Activated CD4-positive, alpha-beta T cell treated with anti-CD3 and anti-CD28 coated beads, Interleukin-2, amount 10 ng/mL, durations not matched to agents 7 days and 5 days (primary cell): ENCODE measurements around the gene ANXA2. TPM values are rescaled to one million over a fixed set of nuclear protein-coding genes. Genes with fewer than 3 reads are reported as not detected.
A peak's percentile ranks its signal among the peaks of the same experiment; 100 is the strongest.

ENCODE experiments used
- CTCF ChIA-PET: fragments of 350-600 bp; sonication (Branson Sonifier 250); formaldehyde crosslinking; loops from one replicate; lab custom pipeline; 2021; ENCODE audit warnings: antibody characterized with exemption; lab: Charles Lee
- POLR2A ChIA-PET: fragments of 350-600 bp; sonication (Branson Sonifier 250); formaldehyde crosslinking; loops from one replicate; lab custom pipeline; 2021; ENCODE audit warnings: antibody characterized with exemption; lab: Charles Lee
- DNase-seq: peaks from one replicate; pipeline ENCODE4 v3.0.0-alpha.2; 2020
- H3K27ac Mint-ChIP-seq: one replicate; pipeline ENCODE4 v1.8.0; 2021; ENCODE audit warnings: mild to moderate bottlenecking, moderate library complexity, mixed read lengths
- H3K27me3 Mint-ChIP-seq: one replicate; pipeline ENCODE4 v1.8.0; 2021; ENCODE audit warnings: mixed read lengths
- H3K36me3 Mint-ChIP-seq: one replicate; pipeline ENCODE4 v1.8.0; 2021; ENCODE audit warnings: low read depth, mixed read lengths
- H3K4me1 Mint-ChIP-seq: one replicate; pipeline ENCODE4 v1.8.0; 2021; ENCODE audit warnings: mixed read lengths
- H3K4me3 Mint-ChIP-seq: one replicate; pipeline ENCODE4 v1.8.0; 2021; ENCODE audit warnings: mild to moderate bottlenecking, moderate library complexity, mixed read lengths
- H3K9me3 Mint-ChIP-seq: one replicate; pipeline ENCODE4 v1.8.0; 2021; ENCODE audit warnings: mixed read lengths
- total RNA-seq, 2 experiments: library from RNA; stranded (reverse); gene quantifications; one replicate each; pipeline ENCODE4 v1.2.3, GENCODE V29; 2021

Gene ANXA2
- total RNA-seq, 2 experiments from 2014 or later: 438 to 488 TPM

DNA sequence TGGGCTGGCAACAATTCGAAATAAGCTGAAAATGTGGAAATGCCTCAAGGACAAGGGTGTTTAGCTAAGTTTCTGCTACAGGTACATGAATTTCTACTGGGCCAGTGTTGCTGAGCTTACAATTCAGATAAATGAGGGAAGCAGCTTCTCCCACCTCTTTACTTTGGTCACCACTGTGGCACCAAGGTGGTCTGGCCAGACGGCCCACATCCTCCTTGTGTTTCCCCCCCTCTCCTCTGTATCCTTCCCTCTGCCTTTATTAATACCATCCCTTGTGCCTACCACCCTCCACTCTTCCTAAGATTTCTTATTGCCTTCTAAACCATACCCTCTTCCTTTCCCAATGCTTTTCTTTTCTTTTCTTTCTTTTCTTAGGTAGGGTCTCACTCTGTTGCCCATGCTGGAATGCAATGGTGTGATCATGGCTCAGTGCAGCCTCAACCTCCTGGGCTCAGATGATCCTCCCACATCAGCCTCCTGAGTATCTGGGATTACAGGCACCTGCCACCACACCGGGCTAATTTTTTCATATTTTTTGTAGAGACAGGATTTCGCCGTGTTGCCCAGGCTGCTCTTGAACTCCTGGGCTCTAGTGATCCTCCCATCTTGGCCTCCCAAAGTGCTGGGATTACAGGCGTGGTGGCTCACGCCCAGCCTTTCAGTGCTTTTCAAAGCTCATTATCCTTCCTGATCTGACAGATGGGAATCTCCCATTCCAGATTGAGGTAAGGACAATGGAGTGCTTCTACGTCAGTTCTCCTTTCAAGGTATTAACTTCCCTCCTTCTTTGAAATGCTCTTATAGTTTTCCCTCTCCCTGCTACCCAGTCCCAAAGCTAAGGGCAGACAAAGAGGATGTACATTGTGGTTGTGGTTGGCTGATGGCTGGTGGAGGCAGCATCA is 14.8 kb downstream of the ANXA2 start:
- H3K27me3 Mint-ChIP-seq: no peaks in the 10 kb centered on the region
- POLR2A ChIA-PET: no interaction called here
- no peak for DNase-seq
- CTCF ChIA-PET: interaction anchor here (1.9 kb wide), 1 partner anchor 9 kb away, joined by 7 read pairs; no protein-coding TSS in a partner anchor
- peaks cover 61% of the 10 kb centered on the region for H3K36me3 Mint-ChIP-seq
- H3K4me1 Mint-ChIP-seq: peaks cover 24% of the 10 kb centered on the region
- H3K27ac Mint-ChIP-seq: no peak overlapping the region
- H3K9me3 Mint-ChIP-seq: no peaks in the 10 kb centered on the region
- no peak overlapping the region for H3K4me3 Mint-ChIP-seq

DNA sequence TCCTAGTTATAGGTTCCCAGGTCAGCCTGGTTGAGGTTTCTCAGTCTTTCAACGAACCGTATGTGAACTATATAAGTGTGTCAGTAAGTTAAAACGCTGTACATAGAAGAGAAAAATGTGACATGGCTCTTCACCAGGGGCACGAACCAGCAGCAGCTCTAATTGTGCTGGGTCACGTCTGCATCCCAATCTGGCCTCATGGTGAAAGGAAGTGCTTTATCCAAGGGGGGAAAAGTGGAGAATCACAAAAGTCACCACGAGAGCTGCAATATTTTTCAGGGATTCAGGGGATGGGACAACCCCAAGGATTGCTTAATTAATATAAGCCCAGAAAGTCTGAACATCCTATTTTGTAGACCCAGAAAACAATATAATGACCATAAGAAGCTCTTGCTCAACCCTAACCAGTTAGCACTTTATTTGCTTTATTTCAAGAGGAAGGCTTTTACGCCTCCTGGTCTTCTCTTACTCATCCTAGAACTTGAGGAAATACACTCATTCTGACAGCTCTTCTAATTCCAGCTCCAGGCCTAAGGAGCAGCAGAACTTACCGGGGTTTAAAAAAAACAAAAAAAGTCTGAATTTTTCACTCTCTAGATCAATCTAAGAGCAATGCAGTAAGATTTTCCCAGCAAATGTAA is 16.5 kb downstream of the ANXA2 start:
- CTCF ChIA-PET: interaction anchor here (0.7 to 1.9 kb wide), 3 partner anchors 7 to 51 kb away, joined by 3 to 7 read pairs (median 4); no protein-coding TSS in a partner anchor
- POLR2A ChIA-PET: no interaction called here
- Mint-ChIP-seq H3K4me3 (no peak overlapping the region), H3K9me3 (no peaks in the 10 kb centered on the region), H3K27ac (no peak overlapping the region), H3K4me1 (peaks cover 12% of the 10 kb centered on the region), H3K36me3 (peaks cover 58% of the 10 kb centered on the region), H3K27me3 (no peaks in the 10 kb centered on the region)
- no peak for DNase-seq

DNA sequence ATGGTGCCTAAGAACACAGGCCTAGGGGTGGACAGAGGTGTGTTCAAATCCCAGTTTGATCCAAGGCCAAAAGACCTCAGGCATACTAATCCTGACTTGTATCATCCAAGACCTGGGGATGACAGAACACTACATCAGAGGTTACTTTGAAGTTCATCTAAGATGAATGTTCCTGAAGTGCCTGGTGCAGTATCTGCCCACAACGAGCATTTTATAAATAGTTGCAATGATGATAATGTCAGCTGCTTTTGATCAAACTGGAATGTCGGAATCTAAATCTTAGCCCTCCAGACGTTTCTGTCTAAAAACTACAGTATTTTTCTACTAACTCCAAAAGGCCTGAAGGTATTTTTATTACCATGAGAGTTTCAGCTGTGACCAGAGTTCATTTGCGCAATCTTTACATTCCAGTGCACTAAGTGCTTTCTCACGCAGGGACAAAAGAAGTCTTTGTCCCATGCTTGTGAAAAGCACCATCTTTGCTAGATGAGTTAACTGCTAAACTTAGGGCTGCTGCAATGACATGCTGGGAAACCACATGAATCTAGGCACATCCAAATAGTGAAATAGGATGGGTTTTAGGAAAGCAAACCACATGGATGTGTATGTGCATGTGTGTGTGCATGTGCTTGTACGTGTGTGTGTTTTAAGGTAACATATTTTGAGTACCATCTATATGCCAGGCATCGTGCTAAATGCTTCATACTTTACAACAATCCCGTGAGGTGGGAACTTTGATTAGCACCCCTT is 18.1 kb downstream of the ANXA2 start:
- Mint-ChIP-seq H3K27me3 (no peaks in the 10 kb centered on the region), H3K27ac (no peak overlapping the region), H3K9me3 (no peaks in the 10 kb centered on the region), H3K4me3 (no peak overlapping the region), H3K36me3 (peaks cover 61% of the 10 kb centered on the region), H3K4me1 (peaks cover 11% of the 10 kb centered on the region)
- no peak for DNase-seq
- CTCF ChIA-PET: no interaction called here
- POLR2A ChIA-PET: no interaction called here

DNA sequence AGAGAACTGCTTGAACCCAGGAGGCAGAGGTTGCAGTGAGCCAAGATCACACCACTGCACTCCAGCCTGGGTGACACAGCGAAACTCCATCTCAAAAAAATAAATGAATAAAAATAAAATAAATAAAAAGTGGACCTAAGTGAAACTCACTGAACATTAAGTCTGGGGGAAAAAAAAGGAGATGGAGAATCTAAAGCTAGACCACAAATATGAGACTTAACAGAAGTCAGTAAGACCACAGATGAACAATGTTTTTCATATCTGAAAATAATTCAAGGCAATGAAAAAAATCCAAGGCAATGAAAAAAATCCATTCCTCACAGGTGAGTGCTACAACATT is 18.6 kb downstream of the ANXA2 start:
- no peak overlapping the region for H3K27ac Mint-ChIP-seq
- DNase-seq: no peak
- no peaks in the 10 kb centered on the region for H3K27me3 Mint-ChIP-seq
- ChIA-PET POLR2A (no interaction called here), CTCF (no interaction called here)
- peaks cover 12% of the 10 kb centered on the region for H3K4me1 Mint-ChIP-seq
- no peak overlapping the region for H3K4me3 Mint-ChIP-seq
- peaks cover 58% of the 10 kb centered on the region for H3K36me3 Mint-ChIP-seq
- no peaks in the 10 kb centered on the region for H3K9me3 Mint-ChIP-seq

DNA sequence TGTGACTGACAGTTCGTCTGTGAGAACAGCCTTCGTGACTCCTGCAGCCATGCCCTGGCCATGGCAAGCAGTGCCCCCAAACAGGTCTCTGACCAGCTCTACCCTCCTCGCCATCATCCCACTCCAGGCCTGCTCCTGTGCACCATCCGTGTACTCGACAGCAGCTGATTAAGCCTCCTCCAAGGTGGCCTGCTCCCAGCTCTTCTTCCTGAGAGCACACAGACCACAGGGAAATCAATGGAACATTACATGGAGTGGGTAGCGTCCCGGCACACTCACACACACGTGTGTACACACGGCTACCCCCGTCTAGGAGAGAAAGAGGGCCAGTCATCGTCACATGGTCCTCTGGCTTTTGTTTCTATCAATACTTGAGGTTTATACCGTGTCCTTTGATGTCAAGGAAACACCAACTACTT is 21.1 kb downstream of the ANXA2 start:
- POLR2A ChIA-PET: no interaction called here
- Mint-ChIP-seq H3K27me3 (no peaks in the 10 kb centered on the region), H3K36me3 (peaks cover 58% of the 10 kb centered on the region), H3K9me3 (no peaks in the 10 kb centered on the region), H3K27ac (no peak overlapping the region), H3K4me1 (peaks cover 4% of the 10 kb centered on the region), H3K4me3 (no peak overlapping the region)
- DNase-seq: no peak
- CTCF ChIA-PET: interaction anchor here (1.5 to 1.6 kb wide), 2 partner anchors 17 to 130 kb away, joined by 3 to 7 read pairs; no protein-coding TSS in a partner anchor

DNA sequence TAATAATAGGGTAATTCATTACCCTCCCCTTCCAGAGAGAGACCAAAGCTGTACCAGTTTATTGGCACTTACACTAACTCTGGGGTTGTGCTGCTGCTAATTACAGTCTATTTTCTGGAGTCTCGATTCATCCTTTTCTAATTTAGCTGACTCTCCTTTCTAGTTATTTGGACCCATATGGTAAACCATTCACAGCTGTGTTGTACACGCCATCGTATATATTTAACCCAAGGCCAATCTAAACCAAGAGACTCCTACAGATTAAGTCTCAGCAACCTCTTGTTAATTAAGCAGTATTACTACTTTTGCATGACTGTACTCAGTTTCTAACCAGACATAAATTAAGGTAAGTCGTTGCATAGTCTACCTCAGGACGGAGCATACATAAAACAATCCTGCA is 22.5 kb downstream of the ANXA2 start:
- Mint-ChIP-seq H3K36me3 (peaks cover 56% of the 10 kb centered on the region), H3K27ac (no peak overlapping the region), H3K4me1 (peaks cover 7% of the 10 kb centered on the region), H3K27me3 (no peaks in the 10 kb centered on the region), H3K9me3 (no peaks in the 10 kb centered on the region), H3K4me3 (no peak overlapping the region)
- ChIA-PET CTCF (interaction anchor here (0.6 to 2.8 kb wide), 4 partner anchors 7 to 132 kb away, joined by 3 to 7 read pairs (median 3); no protein-coding TSS in a partner anchor), POLR2A (no interaction called here)
- no peak for DNase-seq

DNA sequence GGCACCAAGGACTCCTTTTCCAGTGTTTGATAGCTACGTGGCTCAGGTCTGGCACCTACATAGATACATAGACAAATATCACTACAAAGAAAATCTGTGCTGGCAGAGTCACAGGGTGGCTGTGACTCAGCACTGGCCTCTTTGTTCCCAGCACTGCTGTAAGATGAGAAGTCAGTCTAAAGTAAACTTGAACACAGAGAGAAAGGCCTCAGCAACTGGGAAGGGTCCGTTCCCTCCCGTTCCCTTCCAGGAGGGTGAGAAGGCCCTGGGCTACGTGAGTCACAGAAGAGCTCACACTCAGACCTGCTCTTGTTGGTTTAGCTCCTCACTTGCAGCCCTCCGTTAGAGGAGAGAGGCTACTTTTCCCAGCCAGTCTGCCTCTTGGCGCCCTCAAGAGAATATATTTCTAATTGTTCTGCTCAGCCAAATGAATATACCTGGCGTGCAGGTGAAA is 23.1 kb downstream of the ANXA2 start:
- H3K4me1 Mint-ChIP-seq: peaks cover 7% of the 10 kb centered on the region
- peak overlapping the region; percentile 4 for H3K27ac Mint-ChIP-seq
- no peaks in the 10 kb centered on the region for H3K9me3 Mint-ChIP-seq
- POLR2A ChIA-PET: no interaction called here
- peaks cover 56% of the 10 kb centered on the region for H3K36me3 Mint-ChIP-seq
- no peak for DNase-seq
- CTCF ChIA-PET: interaction anchor here (0.6 to 2.8 kb wide), 5 partner anchors 8 to 146 kb away, joined by 3 to 7 read pairs (median 3); no protein-coding TSS in a partner anchor
- no peaks in the 10 kb centered on the region for H3K27me3 Mint-ChIP-seq
- H3K4me3 Mint-ChIP-seq: no peak overlapping the region

DNA sequence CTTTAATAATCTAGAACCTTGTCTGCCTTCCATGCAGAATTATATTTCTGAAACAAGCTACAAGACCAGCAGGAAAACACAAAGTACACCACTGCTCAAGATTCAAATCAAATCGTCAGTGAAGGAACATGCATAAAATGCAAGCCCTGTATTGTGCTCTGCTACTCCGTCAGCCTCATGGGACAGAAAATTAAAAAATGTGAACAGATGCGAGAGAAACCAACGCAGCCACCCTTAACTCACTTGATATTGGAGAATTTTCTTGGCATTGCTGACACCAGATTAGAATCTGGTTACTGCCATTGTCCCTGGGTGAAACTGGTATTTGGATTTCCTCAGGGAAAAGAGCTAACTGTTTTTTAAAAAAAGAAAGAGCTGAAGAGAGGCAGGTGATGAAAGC is 23.6 kb downstream of the ANXA2 start:
- Mint-ChIP-seq H3K36me3 (peaks cover 55% of the 10 kb centered on the region), H3K4me3 (no peak overlapping the region), H3K27ac (no peak overlapping the region), H3K4me1 (peaks cover 7% of the 10 kb centered on the region), H3K27me3 (no peaks in the 10 kb centered on the region), H3K9me3 (no peaks in the 10 kb centered on the region)
- CTCF ChIA-PET: interaction anchor here (1.0 to 2.8 kb wide), 4 partner anchors 8 to 147 kb away, joined by 3 to 7 read pairs (median 4); no protein-coding TSS in a partner anchor
- no peak for DNase-seq
- POLR2A ChIA-PET: no interaction called here

DNA sequence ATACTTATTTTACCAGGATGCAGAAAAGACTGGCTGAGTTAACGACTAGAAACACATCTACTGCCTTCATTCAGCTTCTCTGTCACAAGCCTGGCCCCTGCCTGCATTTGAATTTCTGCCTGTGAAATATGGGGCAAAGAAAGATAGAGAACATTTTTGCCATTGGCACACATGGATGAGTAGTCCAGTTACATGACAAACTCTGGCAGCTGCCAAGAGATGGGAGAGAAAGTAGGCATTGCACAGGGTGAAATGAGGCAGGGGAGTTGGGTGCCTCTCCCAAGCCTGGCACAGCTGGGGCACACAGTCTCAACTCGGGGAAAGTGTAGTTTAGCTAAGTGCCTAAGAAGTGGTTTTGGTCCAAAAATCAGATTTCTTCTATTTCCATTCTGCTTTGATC is 24.0 kb downstream of the ANXA2 start:
- peaks cover 56% of the 10 kb centered on the region for H3K36me3 Mint-ChIP-seq
- no peak overlapping the region for H3K27ac Mint-ChIP-seq
- H3K9me3 Mint-ChIP-seq: no peaks in the 10 kb centered on the region
- H3K27me3 Mint-ChIP-seq: no peaks in the 10 kb centered on the region
- no peak overlapping the region for H3K4me3 Mint-ChIP-seq
- ChIA-PET CTCF (interaction anchor here (1.7 to 2.8 kb wide), 2 partner anchors 9 to 147 kb away, joined by 4 to 7 read pairs; no protein-coding TSS in a partner anchor), POLR2A (no interaction called here)
- H3K4me1 Mint-ChIP-seq: peaks cover 7% of the 10 kb centered on the region
- no peak for DNase-seq

DNA sequence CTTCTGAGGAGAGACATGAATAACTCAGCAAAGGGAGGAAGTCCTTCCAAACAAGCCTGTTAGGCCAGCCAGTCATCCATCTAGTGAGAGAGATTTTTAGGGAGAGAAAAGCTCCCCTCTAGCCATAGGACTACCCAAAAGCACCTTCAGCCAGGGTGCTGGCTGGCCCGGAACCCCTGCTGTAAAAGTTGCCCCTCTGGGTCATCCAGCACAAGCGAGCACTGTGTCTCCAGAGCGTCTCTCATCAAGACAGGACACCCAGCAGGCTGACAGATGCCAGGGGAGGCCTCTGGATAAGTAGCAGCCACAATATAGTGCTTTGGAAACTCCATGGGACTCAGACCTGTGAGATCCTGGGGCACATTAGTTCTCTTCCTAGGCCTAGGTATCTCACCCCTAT is 24.5 kb downstream of the ANXA2 start:
- Mint-ChIP-seq H3K27me3 (no peaks in the 10 kb centered on the region), H3K4me3 (no peak overlapping the region), H3K27ac (no peak overlapping the region), H3K9me3 (no peaks in the 10 kb centered on the region), H3K4me1 (peaks cover 7% of the 10 kb centered on the region), H3K36me3 (peaks cover 56% of the 10 kb centered on the region)
- CTCF ChIA-PET: interaction anchor here (1.7 to 2.8 kb wide), 2 partner anchors 9 to 147 kb away, joined by 4 to 7 read pairs; no protein-coding TSS in a partner anchor
- DNase-seq: no peak
- POLR2A ChIA-PET: no interaction called here

DNA sequence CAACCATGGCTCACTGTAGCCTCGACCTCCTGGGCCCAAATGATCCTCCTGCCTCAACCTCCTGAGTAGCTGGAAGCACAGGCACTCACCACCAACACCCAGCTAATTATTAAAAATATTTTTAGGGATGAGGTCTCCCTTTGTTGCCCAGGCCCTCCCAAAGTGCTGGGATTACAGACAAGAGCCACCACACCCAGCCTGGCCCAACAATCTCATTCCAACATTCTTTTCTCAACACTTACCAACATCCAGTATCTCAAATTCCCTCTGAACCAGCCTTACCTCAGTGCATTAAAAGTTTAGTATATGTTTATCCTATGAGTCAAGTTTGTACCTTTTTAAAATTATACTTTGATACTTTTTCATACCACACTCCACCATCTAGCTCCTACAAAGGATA is 25.0 kb downstream of the ANXA2 start:
- no peaks in the 10 kb centered on the region for H3K9me3 Mint-ChIP-seq
- peaks cover 53% of the 10 kb centered on the region for H3K36me3 Mint-ChIP-seq
- no peak for DNase-seq
- CTCF ChIA-PET: interaction anchor here (2.8 kb wide), 1 partner anchor 10 kb away, joined by 7 read pairs; no protein-coding TSS in a partner anchor
- no peak overlapping the region for H3K27ac Mint-ChIP-seq
- H3K27me3 Mint-ChIP-seq: no peaks in the 10 kb centered on the region
- peaks cover 7% of the 10 kb centered on the region for H3K4me1 Mint-ChIP-seq
- POLR2A ChIA-PET: no interaction called here
- no peak overlapping the region for H3K4me3 Mint-ChIP-seq

DNA sequence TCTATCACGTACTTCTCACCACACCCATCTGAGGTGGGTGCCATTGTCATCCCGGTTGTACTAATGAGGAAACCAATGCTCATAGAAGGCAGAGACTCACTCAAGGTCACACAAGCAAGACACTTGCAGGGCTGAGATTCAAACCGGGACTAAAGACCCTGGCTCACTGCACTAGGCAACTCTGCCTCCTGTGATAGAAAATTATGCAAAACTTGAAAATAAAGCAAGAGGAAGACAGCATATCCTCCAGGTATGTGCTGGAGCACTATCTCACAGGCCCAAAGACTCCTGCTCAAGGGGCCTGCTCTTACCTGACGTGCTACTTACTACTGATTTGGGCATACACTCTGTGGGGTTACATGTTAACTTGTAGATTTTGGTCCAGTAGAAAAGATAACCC is 25.6 kb downstream of the ANXA2 start:
- no peak for DNase-seq
- ChIA-PET CTCF (interaction anchor here (0.6 kb wide), 1 partner anchor 244 kb away, joined by 3 read pairs; no protein-coding TSS in a partner anchor), POLR2A (no interaction called here)
- Mint-ChIP-seq H3K27ac (no peak overlapping the region), H3K36me3 (peaks cover 52% of the 10 kb centered on the region), H3K4me1 (peaks cover 7% of the 10 kb centered on the region), H3K27me3 (no peaks in the 10 kb centered on the region), H3K4me3 (no peak overlapping the region), H3K9me3 (no peaks in the 10 kb centered on the region)
